Transverse colon (tissue), 4 donors: ENCODE measurements around the gene PSMB11. TPM values are rescaled to one million over a fixed set of nuclear protein-coding genes. Genes with fewer than 3 reads are reported as not detected.

Experiments used
- DNase-seq: peaks from one replicate; pipeline ENCODE4 v3.0.0-alpha.2; 2019
- H3K27ac ChIP-seq, 4 donors: fragments of 200-600 bp; sonication (generic); 2 replicates each; pipeline ENCODE4 v1.5.1; 2016 to 2018; ENCODE audit warnings: inconsistent platforms in 4 of 4
- H3K27me3 ChIP-seq: fragments of 200-600 bp; sonication (generic); 2 replicates; pipeline ENCODE4 v1.5.1; 2017; ENCODE audit warnings: inconsistent platforms
- H3K36me3 ChIP-seq, 4 donors: fragments of 200-600 bp; sonication (generic); 2 replicates each; pipeline ENCODE4 v1.5.1; 2017 to 2019; ENCODE audit warnings: inconsistent platforms in 4 of 4
- H3K4me1 ChIP-seq, 4 donors: fragments of 200-600 bp; sonication (generic); 2 replicates each; pipeline ENCODE4 v1.5.1; 2017 to 2020; ENCODE audit warnings: inconsistent platforms in 4 of 4
- H3K4me3 ChIP-seq, 4 donors: fragments of 200-600 bp; sonication (generic); 1 replicate in 1 of 4; 2 replicates in 3 of 4; pipeline versions ENCODE4 v1.5.1 to v1.6.1; 2017 to 2019; ENCODE audit warnings: inconsistent platforms in 4 of 4
- H3K9me3 ChIP-seq, 2 donors: fragments of 200-600 bp; sonication (generic); 2 replicates each; pipeline ENCODE4 v1.5.1; 2017 to 2019; ENCODE audit warnings: inconsistent platforms in 2 of 2
- EP300 ChIP-seq: sonication (generic); formaldehyde crosslinking; IDR thresholded peaks from one replicate; pipeline ENCODE4 v1.6.1; 2017; ENCODE audit warnings: antibody characterized with exemption, low read depth
- POLR2A ChIP-seq: fragments of 450-650 bp; IDR thresholded peaks from one replicate; pipeline ENCODE4 v1.6.1; 2016; ENCODE audit warnings: antibody characterized with exemption, mild to moderate bottlenecking, moderate library complexity
- POLR2AphosphoS5 ChIP-seq, 3 donors: sonication (generic); formaldehyde crosslinking; IDR thresholded peaks; one replicate each; pipeline ENCODE4 v1.6.1; 2016; ENCODE audit warnings: antibody characterized with exemption in 3 of 3
- WGBS, 2 donors: methylation state at CpG; one replicate each; pipeline ENCODE4 v1.1.5; 2018; ENCODE audit warnings: low coverage in 1 of 2; 5-methylcytosine and 5-hydroxymethylcytosine counted together
- in situ Hi-C, 4 donors: fragments of 200-750 bp; cut with MboI; loops; one replicate each; pipeline versions ENCODE4 v1.15.0 to v1.15.1; 2017; ENCODE audit warnings: low sequenced_read_pairs in 3 of 4, low pct_ligation_motif_present in 1 of 4, low pct_unique_long_range_greater_than_20kb in 1 of 4
- intact Hi-C: fragments of 100-400 bp; cut with DNase I; formaldehyde crosslinking; loops from one replicate; pipeline ENCODE4 v1.15.1; 2023; ENCODE audit warnings: low total_unique reads
- total RNA-seq, 4 donors: library from RNA; depleted of rRNA; stranded (reverse); fragments of >200 nt; gene quantifications; one replicate each; pipeline ENCODE4 v1.1.0, GENCODE V29; 2016
- TF ChIP-seq, protein P1 (sequence below), 5 experiments: fragments of 200-600 bp in 3 of 5; fragments of 450-650 bp in 2 of 5; sonication (generic) in 3 of 5; IDR thresholded peaks; 1 replicate in 2 of 5; 2 replicates in 3 of 5; pipeline ENCODE4 v1.5.1; 2016 to 2017; ENCODE audit warnings: antibody characterized with exemption in 5 of 5, inconsistent platforms in 3 of 5, mild to moderate bottlenecking in 2 of 5, moderate library complexity in 1 of 5

Gene PSMB11
- total RNA-seq, 4 donors from 2014 or later = not detected

DNA sequence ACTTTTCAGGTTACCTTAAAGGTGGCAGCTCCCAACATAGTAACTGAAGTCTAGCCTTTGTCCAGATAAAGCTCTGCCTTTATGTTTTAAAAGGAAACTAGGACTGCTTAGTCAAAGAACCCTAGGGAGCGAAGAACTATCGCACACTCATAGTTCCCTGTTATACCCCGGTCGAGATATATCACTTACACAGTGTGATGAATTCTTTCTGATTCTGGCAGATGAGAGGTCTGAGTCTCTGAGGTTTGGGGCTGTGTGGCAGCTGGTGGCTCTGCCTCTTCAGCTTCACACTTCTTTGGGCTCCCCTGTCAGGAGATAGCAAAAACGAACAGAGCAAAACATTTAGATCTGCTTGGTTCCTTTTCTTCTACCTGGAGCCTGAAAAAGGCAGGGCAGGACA lies 36.0 kb downstream of the PSMB11 start:
- 86 to 89% methylated on average over 2 to 5 of the region's 5 CpGs for WGBS, 2 donors
- no peak overlapping the region for H3K4me3 ChIP-seq
- no peaks in the 10 kb centered on the region for H3K9me3 ChIP-seq
- DNase-seq = no peak
- peaks cover 0 to 33% (median 7%) of the 10 kb centered on the region in 4 donors for H3K4me1 ChIP-seq
- no peaks in the 10 kb centered on the region for H3K27me3 ChIP-seq
- peak overlapping the region; percentile 38 to 60 (median 53) for H3K27ac ChIP-seq
- intact Hi-C loops (no loop called here), in situ Hi-C loops (no loop called here)
- peaks cover 0 to 91% (median 44%) of the 10 kb centered on the region in 4 donors for H3K36me3 ChIP-seq
- TF ChIP-seq POLR2AphosphoS5 (IDR thresholded peaks at IDR 0.05) (no peak), EP300 (no peak), POLR2A (no peak)
- TF ChIP-seq, protein P1, sequence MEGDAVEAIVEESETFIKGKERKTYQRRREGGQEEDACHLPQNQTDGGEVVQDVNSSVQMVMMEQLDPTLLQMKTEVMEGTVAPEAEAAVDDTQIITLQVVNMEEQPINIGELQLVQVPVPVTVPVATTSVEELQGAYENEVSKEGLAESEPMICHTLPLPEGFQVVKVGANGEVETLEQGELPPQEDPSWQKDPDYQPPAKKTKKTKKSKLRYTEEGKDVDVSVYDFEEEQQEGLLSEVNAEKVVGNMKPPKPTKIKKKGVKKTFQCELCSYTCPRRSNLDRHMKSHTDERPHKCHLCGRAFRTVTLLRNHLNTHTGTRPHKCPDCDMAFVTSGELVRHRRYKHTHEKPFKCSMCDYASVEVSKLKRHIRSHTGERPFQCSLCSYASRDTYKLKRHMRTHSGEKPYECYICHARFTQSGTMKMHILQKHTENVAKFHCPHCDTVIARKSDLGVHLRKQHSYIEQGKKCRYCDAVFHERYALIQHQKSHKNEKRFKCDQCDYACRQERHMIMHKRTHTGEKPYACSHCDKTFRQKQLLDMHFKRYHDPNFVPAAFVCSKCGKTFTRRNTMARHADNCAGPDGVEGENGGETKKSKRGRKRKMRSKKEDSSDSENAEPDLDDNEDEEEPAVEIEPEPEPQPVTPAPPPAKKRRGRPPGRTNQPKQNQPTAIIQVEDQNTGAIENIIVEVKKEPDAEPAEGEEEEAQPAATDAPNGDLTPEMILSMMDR (IDR thresholded peaks at IDR 0.05) = no peak

DNA sequence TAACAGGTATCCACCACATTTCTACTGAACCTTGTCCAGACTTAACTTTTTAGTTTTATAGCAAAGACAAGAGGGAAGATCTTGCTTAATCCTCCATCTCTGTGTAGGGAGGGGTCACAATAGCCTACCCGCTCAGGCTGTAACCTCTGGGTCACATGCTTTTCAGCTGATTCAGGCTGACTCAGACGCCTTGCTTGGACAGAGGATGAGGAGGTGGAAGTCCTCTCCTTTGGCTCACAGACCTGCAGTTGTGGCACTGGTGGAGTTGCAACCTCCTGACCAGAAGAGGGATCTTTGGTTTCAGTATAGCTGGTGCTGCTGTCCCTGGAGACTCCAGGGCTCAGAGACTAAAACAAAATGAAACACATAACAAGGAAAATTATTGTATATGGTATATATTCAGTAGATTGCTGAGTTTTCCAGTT lies 36.7 kb downstream of the PSMB11 start:
- 20 to 56% methylated on average over 1 to 2 of the region's 2 CpGs for WGBS, 2 donors
- no peaks in the 10 kb centered on the region for H3K27me3 ChIP-seq
- intact Hi-C loops (no loop called here), in situ Hi-C loops (no loop called here)
- H3K36me3 ChIP-seq = peaks cover 0 to 92% (median 45%) of the 10 kb centered on the region in 4 donors
- no peak overlapping the region for H3K4me3 ChIP-seq
- H3K4me1 ChIP-seq = peaks cover 0 to 28% (median 7%) of the 10 kb centered on the region in 4 donors
- peak; percentile 69 for DNase-seq
- TF ChIP-seq, protein P1 (IDR thresholded peaks at IDR 0.05) = no peak
- TF ChIP-seq EP300 (no peak), POLR2AphosphoS5 (IDR thresholded peaks at IDR 0.05) (peak; percentile 15 to 53 (median 26)), POLR2A (no peak)
- no peaks in the 10 kb centered on the region for H3K9me3 ChIP-seq
- H3K27ac ChIP-seq = peak overlapping the region; percentile 38 to 60 (median 53)

DNA sequence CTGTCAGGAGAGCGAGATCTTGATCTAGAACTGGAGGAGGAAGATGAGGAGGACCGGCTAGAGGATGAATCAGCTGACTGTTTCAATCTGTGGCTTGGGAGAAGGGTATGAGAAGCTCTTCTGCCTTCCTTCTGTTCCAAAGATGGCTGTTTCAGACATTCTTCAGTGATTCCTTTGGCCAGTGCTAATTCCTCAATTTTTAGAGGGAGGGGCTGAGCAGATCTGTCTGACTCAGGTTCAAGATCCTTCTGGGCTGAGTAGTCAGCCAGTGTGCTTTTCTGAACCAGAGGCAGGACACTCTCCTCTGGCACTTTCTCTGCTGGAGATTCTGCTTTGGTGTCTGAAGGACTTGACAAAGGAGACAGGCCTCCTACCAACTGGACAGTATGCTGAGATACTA lies 37.7 kb downstream of the PSMB11 start:
- Histone ChIP-seq H3K27ac (peak overlapping the region in 2 of 4 donors; percentile 52 to 54), H3K27me3 (no peaks in the 10 kb centered on the region), H3K36me3 (peaks cover 0 to 92% (median 44%) of the 10 kb centered on the region in 4 donors), H3K4me3 (no peak overlapping the region), H3K9me3 (no peaks in the 10 kb centered on the region), H3K4me1 (peaks cover 0 to 28% (median 7%) of the 10 kb centered on the region in 4 donors)
- in situ Hi-C loops (no loop called here), intact Hi-C loops (no loop called here)
- WGBS, 2 donors = 40 to 89% methylated on average over 1 to 2 of the region's 2 CpGs
- DNase-seq = no peak
- no peak for TF ChIP-seq POLR2AphosphoS5 (IDR thresholded peaks at IDR 0.05)
- TF ChIP-seq POLR2A = no peak
- TF ChIP-seq EP300 = no peak
- TF ChIP-seq, protein P1 (IDR thresholded peaks at IDR 0.05) = no peak

DNA sequence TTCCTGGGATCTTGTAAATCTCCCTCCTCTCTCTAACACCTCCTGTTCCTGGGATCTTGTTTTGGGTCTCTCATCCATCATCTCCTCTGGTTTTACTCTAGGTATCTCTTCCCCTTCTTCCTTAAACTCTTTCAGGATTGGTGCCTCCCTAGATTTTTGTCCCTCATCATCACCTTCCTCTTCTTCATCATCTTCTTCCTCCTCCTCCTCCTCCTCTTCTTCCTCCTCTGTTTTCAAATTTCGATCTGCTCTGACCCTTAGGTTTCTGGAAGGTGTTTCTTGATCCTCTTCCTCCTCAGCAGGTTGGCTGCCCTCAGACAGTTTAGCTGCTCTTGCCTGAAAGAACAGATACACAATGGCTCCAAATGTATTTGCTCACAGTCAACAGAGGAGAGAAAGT lies 38.5 kb downstream of the PSMB11 start:
- no peak for TF ChIP-seq EP300
- no peak for TF ChIP-seq POLR2A
- no peak for TF ChIP-seq POLR2AphosphoS5 (IDR thresholded peaks at IDR 0.05)
- TF ChIP-seq, protein P1 (IDR thresholded peaks at IDR 0.05) = no peak
- intact Hi-C loops (no loop called here), in situ Hi-C loops (no loop called here)
- H3K36me3 ChIP-seq = peaks cover 0 to 92% (median 45%) of the 10 kb centered on the region in 4 donors
- WGBS, 2 donors = 71 to 86% methylated on average over 1 of the region's 1 CpG
- H3K9me3 ChIP-seq = no peaks in the 10 kb centered on the region
- DNase-seq = no peak
- H3K4me3 ChIP-seq = no peak overlapping the region
- H3K27ac ChIP-seq = no peak overlapping the region
- H3K27me3 ChIP-seq = no peaks in the 10 kb centered on the region
- peaks cover 0 to 28% (median 7%) of the 10 kb centered on the region in 4 donors for H3K4me1 ChIP-seq
